Thymus (tissue), 11 donors: ENCODE measurements around the gene NR6A1. TPM values are rescaled to one million over a fixed set of nuclear protein-coding genes. Genes with fewer than 3 reads are reported as not detected.

Experiments used
- DNase-seq, 9 donors: peaks; one replicate each; pipeline ENCODE4 v3.0.0-alpha.2; 2013; ENCODE audit warnings: low spot score in 9 of 9, low read depth in 6 of 9, missing footprints in 1 of 9
- H3K27ac ChIP-seq, 2 donors: one replicate each; pipeline ENCODE4 v1.5.1; 2013; ENCODE audit warnings: control low read depth in 1 of 2, low read depth in 1 of 2, low read length in 1 of 2, mild to moderate bottlenecking in 1 of 2, moderate library complexity in 1 of 2
- H3K27me3 ChIP-seq, 2 donors: one replicate each; pipeline ENCODE4 v1.5.1; 2013; ENCODE audit warnings: low read length in 1 of 2; ENCODE audit not compliant: control insufficient read depth in 2 of 2, insufficient read depth in 1 of 2
- H3K36me3 ChIP-seq, 2 donors: one replicate each; pipeline ENCODE4 v1.5.1; 2013; ENCODE audit warnings: low read length in 1 of 2, mild to moderate bottlenecking in 1 of 2, moderate library complexity in 1 of 2; ENCODE audit not compliant: control insufficient read depth in 2 of 2, insufficient read depth in 2 of 2
- H3K4me1 ChIP-seq, 2 donors: one replicate each; pipeline ENCODE4 v1.5.1; 2013; ENCODE audit warnings: low read length in 2 of 2; ENCODE audit not compliant: control insufficient read depth in 2 of 2, insufficient read depth in 2 of 2
- H3K4me3 ChIP-seq, 2 donors: one replicate each; pipeline ENCODE4 v1.5.1; 2013; ENCODE audit warnings: low read length in 2 of 2, control low read depth in 1 of 2, mild to moderate bottlenecking in 1 of 2
- H3K9me3 ChIP-seq, 2 donors: one replicate each; pipeline ENCODE4 v1.5.1; 2013; ENCODE audit warnings: low read length in 1 of 2, mild to moderate bottlenecking in 1 of 2; ENCODE audit not compliant: control insufficient read depth in 2 of 2, insufficient read depth in 1 of 2
- WGBS: extraction: QIAGEN DNeasy Blood & Tissue Kit; methylation state at CpG from one replicate; pipeline ENCODE4 v1.1.7; 2013; 5-methylcytosine and 5-hydroxymethylcytosine counted together
- polyA plus RNA-seq: library from polyadenylated mRNA; stranded (reverse); fragments of 200-250 nt; gene quantifications from one replicate; pipeline ENCODE4 v1.2.3, GENCODE V29; 2013
- total RNA-seq: library from RNA; stranded (reverse); fragments of 120-200 nt; gene quantifications from one replicate; pipeline ENCODE4 v1.2.4, GENCODE V29; 2013
- donor health status: healthy.

Gene NR6A1
- total and polyA plus RNA-seq, 2 donors, result 0.47 to 0.52 TPM

- Histone ChIP-seq H3K4me1 (no peaks in the 10 kb centered on the region), H3K9me3 (no peaks in the 10 kb centered on the region), H3K4me3 (no peak overlapping the region), H3K27me3 (peaks cover 0 to 55% of the 10 kb centered on the region in 2 donors), H3K27ac (no peak overlapping the region), H3K36me3 (no peaks in the 10 kb centered on the region)
- no peak for DNase-seq
- 87% methylated on average over 40 of the region's 40 CpGs for WGBS
These were observed 283.6 kb downstream of the NR6A1 start for GRCh38 chr9:124487260-124488182.

GRCh38 chr9:124486778-124487259 is 284.3 kb downstream of the NR6A1 start:
- WGBS, result 73% methylated on average over 17 of the region's 17 CpGs
- H3K4me1 ChIP-seq, result no peaks in the 10 kb centered on the region

GRCh38 chr9:124485936-124486335 is 285.2 kb downstream of the NR6A1 start:
- H3K27me3 ChIP-seq, result peaks cover 0 to 67% of the 10 kb centered on the region in 2 donors
- 89% methylated on average over 15 of the region's 15 CpGs for WGBS
- no peak overlapping the region for H3K27ac ChIP-seq
- peaks cover 0 to 3% of the 10 kb centered on the region in 2 donors for H3K9me3 ChIP-seq
- no peaks in the 10 kb centered on the region for H3K4me1 ChIP-seq
- no peak overlapping the region for H3K4me3 ChIP-seq
- H3K36me3 ChIP-seq, result no peaks in the 10 kb centered on the region
- DNase-seq, result no peak

More at GRCh38 chr9:124486778-124487259, 284.3 kb downstream of the NR6A1 start:
- Histone ChIP-seq H3K4me3 (no peak overlapping the region), H3K27ac (no peak overlapping the region), H3K27me3 (peaks cover 0 to 61% of the 10 kb centered on the region in 2 donors), H3K9me3 (peaks cover 0 to under 1% of the 10 kb centered on the region in 2 donors), H3K36me3 (no peaks in the 10 kb centered on the region)
- no peak for DNase-seq

GRCh38 chr9:124485201-124485600 is 285.9 kb downstream of the NR6A1 start:
- Histone ChIP-seq H3K27ac (no peak overlapping the region), H3K27me3 (peaks cover 0 to 72% of the 10 kb centered on the region in 2 donors), H3K4me1 (no peaks in the 10 kb centered on the region), H3K36me3 (no peaks in the 10 kb centered on the region), H3K4me3 (no peak overlapping the region), H3K9me3 (peaks cover 0 to 3% of the 10 kb centered on the region in 2 donors)
- 86% methylated on average over 13 of the region's 13 CpGs for WGBS
- DNase-seq, result no peak

- DNase-seq, result no peak
- H3K36me3 ChIP-seq, result no peaks in the 10 kb centered on the region
- no peaks in the 10 kb centered on the region for H3K4me1 ChIP-seq
- 98% methylated on average over 9 of the region's 9 CpGs for WGBS
- H3K27ac ChIP-seq, result no peak overlapping the region
- H3K9me3 ChIP-seq, result peaks cover 0 to 3% of the 10 kb centered on the region in 2 donors
- peaks cover 0 to 76% of the 10 kb centered on the region in 2 donors for H3K27me3 ChIP-seq
- no peak overlapping the region for H3K4me3 ChIP-seq
These were observed 287.6 kb downstream of the NR6A1 start for GRCh38 chr9:124483481-124483880.

GRCh38 chr9:124482431-124483031 is 288.6 kb downstream of the NR6A1 start:
- Histone ChIP-seq H3K9me3 (peaks cover 0 to 3% of the 10 kb centered on the region in 2 donors), H3K27me3 (peaks cover 8 to 76% of the 10 kb centered on the region in 2 donors), H3K4me1 (peaks cover 0 to under 1% of the 10 kb centered on the region in 2 donors), H3K4me3 (no peak overlapping the region), H3K36me3 (no peaks in the 10 kb centered on the region), H3K27ac (no peak overlapping the region)
- 69% methylated on average over 26 of the region's 26 CpGs for WGBS
- no peak for DNase-seq

- Histone ChIP-seq H3K27me3 (peaks cover 18 to 76% of the 10 kb centered on the region in 2 donors), H3K4me3 (no peak overlapping the region), H3K36me3 (no peaks in the 10 kb centered on the region), H3K27ac (no peak overlapping the region), H3K9me3 (peaks cover 0 to 3% of the 10 kb centered on the region in 2 donors), H3K4me1 (peaks cover 0 to 5% of the 10 kb centered on the region in 2 donors)
- 79% methylated on average over 17 of the region's 17 CpGs for WGBS
- DNase-seq, result no peak
These were observed 290.0 kb downstream of the NR6A1 start for GRCh38 chr9:124481115-124481514.

GRCh38 chr9:124480621-124480981 is 290.5 kb downstream of the NR6A1 start:
- Histone ChIP-seq H3K4me1 (peaks cover 0 to 5% of the 10 kb centered on the region in 2 donors), H3K27me3 (peaks cover 18 to 77% of the 10 kb centered on the region in 2 donors), H3K4me3 (no peak overlapping the region), H3K9me3 (peaks cover 0 to 3% of the 10 kb centered on the region in 2 donors), H3K27ac (no peak overlapping the region), H3K36me3 (no peaks in the 10 kb centered on the region)
- peak in 2 of 9 donors; percentile 32 to 48 for DNase-seq
- 28% methylated on average over 7 of the region's 7 CpGs for WGBS
